ENCODE results near the gene ATP5MC2. TPM values are rescaled to one million over a fixed set of nuclear protein-coding genes. Genes with fewer than 3 reads are reported as not detected.
A peak's percentile ranks its signal among the peaks of the same experiment; 100 is the strongest.

ATP5MC2 gene
- total and polyA plus RNA-seq, 10 of the 15 experiments (the other 5 are each of a cell fraction or from before 2014, with no cell fraction given): 379 to 1,090 (median 525) TPM

GRCh38 chr12:53625373-53625945 is 50.4 kb downstream of the ATP5MC2 start:
- Histone ChIP-seq H3K4me2 (ENCODE audit: control insufficient read depth, insufficient read depth) (peak overlapping the region; percentile 85), H3K4me3 (peak overlapping the region; percentile 94), H3K9me3 (replicated peaks; ENCODE audit: control insufficient read depth, insufficient read depth, low read length) (no peaks in the 10 kb centered on the region), H3K9ac (ENCODE audit: control insufficient read depth, insufficient read depth, low read length) (peak overlapping the region; percentile 93), H3K4me1 (ENCODE audit: control insufficient read depth, insufficient read depth, low read length) (no peaks in the 10 kb centered on the region), H3K27me3 (replicated peaks in 1 of 2; ENCODE audit: control insufficient read depth in 2 of 2, insufficient read depth in 2 of 2, low read length in 1 of 2) (no peaks in the 10 kb centered on the region), H2AFZ (ENCODE audit: control insufficient read depth, low read depth, low read length) (peak overlapping the region; percentile 73), H3K79me2 (ENCODE audit: control insufficient read depth, insufficient read depth, low read length) (peaks cover 49% of the 10 kb centered on the region), H4K20me1 (ENCODE audit: control insufficient read depth, insufficient read depth) (no peaks in the 10 kb centered on the region), H3K27ac (ENCODE audit: control insufficient read depth, insufficient read depth) (peak overlapping the region; percentile 96), H3K36me3 (ENCODE audit: control insufficient read depth in 2 of 2, insufficient read depth in 2 of 2, low read length in 1 of 2) (no peaks in the 10 kb centered on the region)
- WGBS (ENCODE audit: insufficient coverage, insufficient replicate concordance, low lambda C conversion rate, missing lambda C conversion rate): 19% methylated on average over 5 of the region's 5 CpGs
- ATAC-seq (no peak), FAIRE-seq (no peak), DNase-seq (ENCODE audit: low read depth, low spot score) (no peak)
- in situ Hi-C loops (cut with MboI): no loop called here
- intact Hi-C loops (cut with micrococcal nuclease; ENCODE audit: unreplicated experiment): loop anchor here (2.0 kb wide), 1 partner anchor 83 kb away; no protein-coding TSS in a partner anchor
- SMC1A ChIA-PET (ENCODE audit: uncharacterized antibody, unreplicated experiment): interaction anchor here (0.9 to 4.7 kb wide), 8 partner anchors 13 to 132 kb away, joined by 3 to 52 read pairs (median 4); no protein-coding TSS in a partner anchor
- CTCF ChIA-PET: interaction anchor here (0.7 to 3.2 kb wide), 7 partner anchors 10 to 121 kb away, joined by 3 to 21 read pairs (median 5); partner anchors contain the start of gene ATP5MC2
- TSS peak; percentile 73 for BruUV-seq (replicated peaks)
- POLR2A ChIA-PET: interaction anchor here (0.6 to 5.3 kb wide), 7 partner anchors 10 to 246 kb away, joined by 3 to 51 read pairs (median 4); partner anchors contain the start of genes SP1 and TARBP2
- RAD21 ChIA-PET (ENCODE audit: unreplicated experiment): interaction anchor here (0.7 to 4.5 kb wide), 6 partner anchors 8 to 124 kb away, joined by 3 to 39 read pairs (median 3); partner anchors contain the start of genes ATP5MC2 and TARBP2
- TF ChIP-seq BCL3 (IDR thresholded peaks at IDR 0.05; ENCODE audit: borderline replicate concordance, insufficient read depth, low read depth, low read length, poor library complexity, severe bottlenecking) (no peak), HDGF (IDR thresholded peaks at IDR 0.05) (peak; percentile 67; the same call in 1 of the 2 replicates), NR2C2 (IDR thresholded peaks at IDR 0.05; ENCODE audit: borderline replicate concordance, control insufficient read depth, insufficient read length, low read depth) (no peak), IKZF2 (IDR thresholded peaks at IDR 0.05) (peak in 1 of 2 experiments; percentile 51; a peak in 1 of 4 replicates), JUND (IDR thresholded peaks at IDR 0.05; ENCODE audit: low read depth, low read length) (no peak), SIX5 (IDR thresholded peaks at IDR 0.05; ENCODE audit: low read depth, low read length, severe bottlenecking) (no peak), SMAD5 (IDR thresholded peaks at IDR 0.05; ENCODE audit: low read depth) (peak; percentile 12; the same call in 1 of the 2 replicates), PAX8 (IDR thresholded peaks at IDR 0.05) (no peak), NFIC (IDR thresholded peaks at IDR 0.05; ENCODE audit: low read depth, low read length) (no peak), MTA3 (IDR thresholded peaks at IDR 0.05; ENCODE audit: borderline replicate concordance, low read length) (no peak), IKZF1 (conservative IDR thresholded peaks at IDR 0.05) (peak; percentile 37; the same call in 1 of the 2 replicates), EED (IDR thresholded peaks at IDR 0.05; ENCODE audit: low read depth) (peak; percentile 17; the same call in 1 of the 2 replicates), TCF7 (IDR thresholded peaks at IDR 0.05; ENCODE audit: borderline replicate concordance) (no peak), BACH1 (IDR thresholded peaks at IDR 0.05; ENCODE audit: borderline replicate concordance) (no peak), EZH2 (IDR thresholded peaks at IDR 0.05; ENCODE audit: borderline replicate concordance, control insufficient read depth, low read depth, low read length) (no peak), SMAD1 (IDR thresholded peaks at IDR 0.05; ENCODE audit: low read depth, partially characterized antibody) (peak; percentile 44), LARP7 (IDR thresholded peaks at IDR 0.05) (no peak), SIN3A (IDR thresholded peaks at IDR 0.05; ENCODE audit: low read depth, low read length) (no peak), ZBTB40 (IDR thresholded peaks at IDR 0.05; ENCODE audit: borderline replicate concordance) (0 out of 2 replicates have a peak, but pooled peaks have one; percentile 11), NBN (IDR thresholded peaks at IDR 0.05) (no peak)
